K562 (cell line): ENCODE results near the gene PDE6B. TPM values are rescaled to one million over a fixed set of nuclear protein-coding genes. Genes with fewer than 3 reads are reported as not detected.

ENCODE experiments used
- ATAC-seq: fragments of 200-7000 bp; cut with Tn5 transposase; 3 replicates; pipeline ENCODE4 v1.9.1; 2020; ENCODE audit warnings: moderate library complexity
- BruUV-seq: library from RNA; stranded (reverse); fragments of 400-500 nt; replicated peaks from 2 replicates; lab custom pipeline; 2021; lab: Mats Ljungman, UMichigan
- CTCF ChIA-PET: fragments of 300-600 bp; formaldehyde crosslinking; extraction: SDS; loops from one replicate; lab custom pipeline; 2021; ENCODE audit warnings: low intra/inter-chr PET ratio; lab: Yijun Ruan, JAX
- POLR2A ChIA-PET: fragments of 300-600, 350-650 bp; sonication (Branson Sonifier 250); formaldehyde crosslinking; extraction: SDS; loops from one replicate; lab custom pipeline; 2021; ENCODE audit warnings: antibody characterized with exemption, inconsistent platforms; lab: Yijun Ruan, JAX
- DNase-seq, 4 experiments: peaks; one replicate each; pipeline versions ENCODE4 v3.0.0 to v3.0.0-alpha.2; 2011 to 2018; ENCODE audit warnings: low spot score in 3 of 4, mixed read lengths in 3 of 4; ENCODE audit errors: extremely low read depth in 1 of 4
- FAIRE-seq: peaks from 2 replicates; lab custom pipeline; 2011; peaks lifted over from hg19 to GRCh38; lab: Jason Lieb, UNC
- H2AFZ ChIP-seq: 2 replicates; pipeline ENCODE4 v1.6.0; 2011; ENCODE audit warnings: low read depth, low read length, control low read depth, inconsistent platforms
- H3K27ac ChIP-seq: fragments of 200-600 bp; 3 replicates; pipeline ENCODE4 v1.8.0; 2011; ENCODE audit warnings: low read depth, mild to moderate bottlenecking, control low read depth, inconsistent platforms, low read length, moderate library complexity, mixed read lengths; ENCODE audit errors: extremely low read depth
- H3K27me3 ChIP-seq, 2 experiments: fragments of 300-600 bp in 1 of 2; 2 replicates in 1 of 2; 3 replicates in 1 of 2; pipeline versions ENCODE4 v1.6.0 to v1.8.0; 2011; ENCODE audit warnings: inconsistent platforms in 2 of 2, low read length in 2 of 2, mild to moderate bottlenecking in 1 of 2, mixed read lengths in 1 of 2, moderate library complexity in 1 of 2; ENCODE audit not compliant: control insufficient read depth in 2 of 2, insufficient read depth in 2 of 2
- H3K36me3 ChIP-seq: fragments of 300-600 bp; 3 replicates; pipeline ENCODE4 v1.8.0; 2011; ENCODE audit warnings: mild to moderate bottlenecking, low read length, inconsistent platforms; ENCODE audit not compliant: control insufficient read depth, insufficient read depth
- H3K4me1 ChIP-seq, 2 experiments: fragments of 200-600 bp in 1 of 2; replicated peaks in 1 of 2; 2 replicates in 1 of 2; 3 replicates in 1 of 2; pipeline versions ENCODE4 v1.5.1 to v1.8.0; 2011; ENCODE audit warnings: inconsistent platforms in 2 of 2, low read length in 2 of 2, mild to moderate bottlenecking in 1 of 2, mixed read lengths in 1 of 2, moderate library complexity in 1 of 2; ENCODE audit not compliant: control insufficient read depth in 2 of 2, insufficient read depth in 2 of 2
- H3K4me2 ChIP-seq: 2 replicates; pipeline ENCODE4 v1.6.1; 2011; ENCODE audit warnings: low read length, control low read depth, inconsistent platforms, mixed read lengths; ENCODE audit not compliant: insufficient read depth
- H3K4me3 ChIP-seq: fragments of 200-600 bp; sonication (generic), shearing (Covaris generic); 2 replicates; pipeline ENCODE4 v1.5.1; 2016; ENCODE audit warnings: control low read depth, inconsistent platforms
- H3K79me2 ChIP-seq: fragments of 200-600 bp; 3 replicates; pipeline ENCODE4 v1.8.0; 2011; ENCODE audit warnings: low read length, inconsistent platforms; ENCODE audit not compliant: control insufficient read depth, insufficient read depth
- H3K9ac ChIP-seq, 2 experiments: 2 replicates each; pipeline versions ENCODE4 v1.6.0 to v1.6.1; 2011; ENCODE audit warnings: low read depth in 2 of 2, low read length in 2 of 2, control low read depth in 1 of 2, inconsistent platforms in 1 of 2, mild to moderate bottlenecking in 1 of 2, mixed read lengths in 1 of 2; ENCODE audit not compliant: insufficient read depth in 1 of 2
- H3K9me1 ChIP-seq: one replicate; pipeline ENCODE4 v1.6.0; 2011; ENCODE audit warnings: inconsistent platforms, mild to moderate bottlenecking, low read length, moderate library complexity; ENCODE audit not compliant: control insufficient read depth, insufficient read depth
- H3K9me3 ChIP-seq: replicated peaks from 2 replicates; pipeline ENCODE4 v1.5.1; 2011; ENCODE audit warnings: low read depth, low read length, inconsistent platforms; ENCODE audit not compliant: control insufficient read depth, insufficient read depth
- H4K20me1 ChIP-seq: replicated peaks from 2 replicates; pipeline ENCODE4 v1.6.1; 2011; ENCODE audit warnings: low read length, inconsistent platforms, mixed read lengths; ENCODE audit not compliant: control insufficient read depth, insufficient read depth
- CHD1 ChIP-seq: fragments of 200-600 bp; sonication (generic); IDR thresholded peaks from one replicate; pipeline ENCODE4 v1.6.1; 2012; ENCODE audit warnings: mild to moderate bottlenecking, moderate library complexity, low read length, inconsistent platforms
- ETS1 ChIP-seq: conservative IDR thresholded peaks from 2 replicates; pipeline ENCODE4 v1.6.1; 2011; ENCODE audit warnings: low read depth, mild to moderate bottlenecking, low read length; ENCODE audit not compliant: control insufficient read depth
- WGBS: fragments of 100-300 bp; shearing (Covaris generic); methylation state at CpG from one replicate; pipeline ENCODE4 v1.1.6; 2016; ENCODE audit warnings: low coverage, mixed read lengths; ENCODE audit not compliant: insufficient coverage; ENCODE audit errors: missing lambda C conversion rate; 5-methylcytosine and 5-hydroxymethylcytosine counted together
- in situ Hi-C: fragments of 300-500 bp; cut with MboI; formaldehyde crosslinking; loops from 4 replicates; pipeline ENCODE4 v1.15.0; 2018; ENCODE audit warnings: inconsistent platforms, mixed read lengths
- intact Hi-C: fragments of 100-400 bp; cut with micrococcal nuclease; formaldehyde crosslinking; loops from 2 replicates; pipeline ENCODE4 v1.14.2; 2022
- polyA plus RNA-seq, 8 experiments: library from polyadenylated mRNA; depleted of rRNA in 4 of 8; stranded (reverse) in 5 of 8; unstranded in 3 of 8; fragments of >200 nt; fragmentation: Nextera tagmentation in 2 of 8; fragmentation: Illumina TruSeq in 1 of 8; extraction: Ambion mirVana in 2 of 8; extraction: Trizol in 1 of 8; gene quantifications; 2 replicates each; pipeline versions ENCODE4 v1.2.1 to v1.2.3, GENCODE V29; 2011 to 2014; ENCODE audit warnings: inconsistent platforms in 1 of 8, missing spikeins in 1 of 8
- total RNA-seq, 7 experiments: library from RNA; depleted of rRNA in 6 of 7; stranded (reverse); fragments of >200 nt in 6 of 7; fragmentation: Illumina TruSeq in 2 of 7; extraction: Trizol in 2 of 7; gene quantifications; 2 replicates each; pipeline versions ENCODE4 v1.2.1 to v1.2.3, GENCODE V29; 2011 to 2021; ENCODE audit warnings: low replicate concordance in 1 of 7

PDE6B gene
- total and polyA plus RNA-seq, 9 of the 15 experiments (the other 6 are each of a cell fraction or from before 2014, with no cell fraction given), result 0.04 TPM; not detected in 8

GRCh38 chr4:703336-704197 lies 78.2 kb downstream of the PDE6B start:
- peak overlapping the region; percentile 69 for H3K4me2 ChIP-seq
- peak overlapping the region; percentile 74 for H3K27ac ChIP-seq
- in situ Hi-C loops (no loop called here), intact Hi-C loops (no loop called here)
- 60% methylated on average over 3 of the region's 10 CpGs for WGBS
- H3K36me3 ChIP-seq, result 0 out of 3 replicates have a peak, but pooled peaks cover 4% of the 10 kb centered on the region
- no peak overlapping the region for H3K4me3 ChIP-seq
- H3K79me2 ChIP-seq, result peaks cover 24% of the 10 kb centered on the region
- peak overlapping the region; percentile 63 to 81 for H3K9ac ChIP-seq
- DNase-seq (no peak), ATAC-seq (no peak), FAIRE-seq (no peak)
- no peaks in the 10 kb centered on the region for H3K9me3 ChIP-seq
- BruUV-seq, result no TSS peak
- H3K9me1 ChIP-seq, result peaks cover 4% of the 10 kb centered on the region
- POLR2A ChIA-PET, result interaction anchor here (0.6 to 1.4 kb wide), 3 partner anchors 7 to 290 kb away, joined by 3 read pairs; no protein-coding TSS in a partner anchor
- peak overlapping the region; percentile 83; the same call in 1 of the 2 replicates for H2AFZ ChIP-seq
- no peaks in the 10 kb centered on the region for H4K20me1 ChIP-seq
- CTCF ChIA-PET, result no interaction called here
- H3K4me1 ChIP-seq, result peaks cover 29 to 86% of the 10 kb centered on the region in 2 experiments; a peak in 4 of 5 replicates
- TF ChIP-seq CHD1 (no peak), ETS1 (0 out of 2 replicates have a peak, but pooled peaks have one; percentile 34)
- H3K27me3 ChIP-seq, result no peaks in the 10 kb centered on the region
